SJSA1 (cell line): Measurements from ENCODE around the gene RNF150. TPM values are rescaled to one million over a fixed set of nuclear protein-coding genes. Genes with fewer than 3 reads are reported as not detected.
"Not testable (repeated sequence)": the region's sequence is repeated elsewhere in the genome, so short reads cannot be mapped to it uniquely, and the experiment has no call there.

Experiments
- DNase-seq, 2 experiments: peaks; one replicate each; pipeline ENCODE4 v3.0.0-alpha.2; 2015 to 2020; ENCODE audit warnings: low spot score in 2 of 2, low read depth in 1 of 2
- H3K27ac ChIP-seq: fragments of 250-450 bp; sonication (Bioruptor Pico); 2 replicates; pipeline ENCODE4 v1.5.1; 2020; ENCODE audit warnings: mild to moderate bottlenecking, moderate library complexity
- H3K27me3 ChIP-seq: fragments of 250-450 bp; sonication (Bioruptor Pico); replicated peaks from 2 replicates; pipeline ENCODE4 v1.5.1; 2020; ENCODE audit warnings: mild to moderate bottlenecking, moderate library complexity
- H3K36me3 ChIP-seq: fragments of 250-450 bp; sonication (Bioruptor Pico); 2 replicates; pipeline ENCODE4 v1.5.1; 2020; ENCODE audit warnings: mild to moderate bottlenecking
- H3K4me1 ChIP-seq: fragments of 250-450 bp; sonication (Bioruptor Pico); replicated peaks from 2 replicates; pipeline ENCODE4 v1.6.1; 2021; ENCODE audit warnings: mild to moderate bottlenecking
- H3K4me3 ChIP-seq: fragments of 250-450 bp; sonication (Bioruptor Pico); 2 replicates; pipeline ENCODE4 v1.5.1; 2020; ENCODE audit warnings: mild to moderate bottlenecking
- H3K9me3 ChIP-seq: fragments of 250-450 bp; sonication (Bioruptor Pico); replicated peaks from 2 replicates; pipeline ENCODE4 v1.5.1; 2020; ENCODE audit warnings: mild to moderate bottlenecking
- total RNA-seq: library from RNA; depleted of rRNA; stranded (reverse); fragments of >200 nt; shearing (Covaris generic); gene quantifications from 2 replicates; pipeline ENCODE4 v1.2.3, GENCODE V29; 2014; rRNA removed

RNF150 gene
- total RNA-seq, 1 experiment from 2014 or later: 6.7 TPM

DNA sequence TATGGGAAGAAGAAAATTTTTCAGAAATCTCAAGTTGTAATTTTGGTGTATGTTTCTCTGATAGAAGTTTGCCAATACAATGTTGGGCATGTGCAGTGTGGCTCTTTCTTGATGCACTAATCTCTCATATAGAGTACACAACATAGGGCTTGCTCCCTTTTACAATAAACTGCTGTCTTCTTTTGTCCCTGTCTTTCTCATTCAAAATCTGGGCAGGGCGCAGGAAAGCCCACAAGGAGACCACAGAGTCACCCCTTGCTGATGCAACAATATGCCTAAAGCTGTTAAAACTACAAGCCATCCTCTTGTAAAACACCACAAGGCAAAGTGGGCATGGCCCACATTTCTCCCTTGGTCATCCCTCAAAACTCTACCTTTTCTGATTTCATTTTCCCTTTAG, 313.7 kb downstream of the RNF150 start:
- no peaks in the 10 kb centered on the region for H3K9me3 ChIP-seq
- no peak overlapping the region for H3K27ac ChIP-seq
- H3K36me3 ChIP-seq: no peaks in the 10 kb centered on the region
- H3K4me1 ChIP-seq: no peaks in the 10 kb centered on the region
- H3K4me3 ChIP-seq: no peak overlapping the region
- no peak for DNase-seq
- no peaks in the 10 kb centered on the region for H3K27me3 ChIP-seq

DNA sequence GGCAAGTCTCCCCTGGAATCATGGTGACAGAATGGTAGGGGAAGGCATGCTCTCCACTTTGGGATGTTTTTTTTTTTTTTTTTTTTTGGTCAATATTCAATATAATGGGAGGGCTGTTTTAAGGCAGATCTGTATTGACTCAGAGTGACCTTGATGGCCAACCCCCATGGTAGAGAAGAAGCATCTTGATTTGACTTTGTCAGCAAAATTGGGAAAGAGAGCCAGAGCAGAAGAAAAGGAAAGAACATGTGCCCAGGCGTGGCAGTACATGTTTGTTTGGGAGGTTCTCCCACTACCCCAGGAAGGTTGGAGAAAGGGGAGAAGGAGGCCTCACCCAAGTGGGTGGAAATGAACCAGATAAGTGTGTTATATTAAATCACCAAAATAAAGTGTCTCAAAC, 314.8 kb downstream of the RNF150 start:
- Histone ChIP-seq H3K4me3 (no peak overlapping the region), H3K27me3 (no peaks in the 10 kb centered on the region), H3K9me3 (no peaks in the 10 kb centered on the region), H3K27ac (no peak overlapping the region), H3K36me3 (no peaks in the 10 kb centered on the region), H3K4me1 (no peaks in the 10 kb centered on the region)
- DNase-seq: no peak

DNA sequence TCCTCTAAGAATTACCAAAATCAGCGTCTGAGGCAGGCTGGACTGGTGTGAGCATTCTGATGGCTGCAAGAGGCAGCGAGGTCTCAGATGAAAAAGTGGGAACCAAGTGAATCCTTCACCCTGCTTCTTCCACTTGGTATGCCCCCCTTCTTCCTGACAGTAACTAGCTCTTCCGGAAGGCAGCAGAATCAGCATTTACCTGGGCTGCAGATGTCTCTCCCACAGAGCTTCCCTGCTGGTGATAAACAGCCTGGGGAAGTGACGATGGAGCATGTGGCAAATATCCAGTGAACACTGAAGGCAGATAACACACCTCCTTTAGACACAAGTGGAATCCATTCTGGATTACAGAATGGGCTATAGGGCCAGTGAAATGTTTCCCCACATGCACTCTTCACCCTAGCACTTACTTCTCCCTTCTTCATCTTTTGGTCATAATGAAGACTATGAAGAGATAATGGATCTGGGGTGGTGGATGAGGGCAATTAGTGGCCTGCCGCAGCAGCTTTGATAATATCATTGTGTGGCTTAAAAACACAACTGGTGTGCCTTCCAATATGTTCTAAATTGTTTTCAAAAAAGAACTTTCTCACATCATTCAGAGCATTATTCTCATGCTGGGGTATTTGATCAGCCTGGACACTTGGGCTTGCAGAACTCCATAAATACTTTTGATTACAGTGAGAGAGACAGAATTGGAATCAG, 316.3 kb downstream of the RNF150 start:
- Histone ChIP-seq H3K9me3 (no peaks in the 10 kb centered on the region), H3K27ac (no peak overlapping the region), H3K4me1 (no peaks in the 10 kb centered on the region), H3K4me3 (no peak overlapping the region), H3K36me3 (no peaks in the 10 kb centered on the region), H3K27me3 (no peaks in the 10 kb centered on the region)
- DNase-seq: no peak

DNA sequence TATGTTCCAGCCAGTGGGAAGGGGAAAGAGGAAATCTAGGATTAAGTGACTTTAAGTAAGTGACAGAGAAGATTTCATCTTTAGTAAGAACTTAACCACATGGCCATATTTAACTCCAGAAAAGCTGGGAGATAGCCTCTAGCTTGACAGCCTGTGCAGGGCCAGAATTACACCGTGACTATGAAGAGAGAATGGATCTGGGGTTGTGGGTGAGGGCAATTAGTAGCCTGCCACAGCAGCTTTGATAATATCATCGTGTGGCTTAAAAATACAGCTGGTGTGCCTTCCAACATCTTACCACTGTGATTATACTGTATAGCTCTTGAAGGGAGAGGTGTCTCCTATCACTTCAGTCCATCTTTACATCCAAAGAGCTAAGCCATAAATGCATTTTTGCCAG, 319.5 kb downstream of the RNF150 start:
- H3K27me3 ChIP-seq: no peaks in the 10 kb centered on the region
- H3K4me3 ChIP-seq: no peak overlapping the region
- no peak for DNase-seq
- H3K9me3 ChIP-seq: no peaks in the 10 kb centered on the region
- H3K4me1 ChIP-seq: no peaks in the 10 kb centered on the region
- H3K36me3 ChIP-seq: no peaks in the 10 kb centered on the region
- H3K27ac ChIP-seq: no peak overlapping the region

DNA sequence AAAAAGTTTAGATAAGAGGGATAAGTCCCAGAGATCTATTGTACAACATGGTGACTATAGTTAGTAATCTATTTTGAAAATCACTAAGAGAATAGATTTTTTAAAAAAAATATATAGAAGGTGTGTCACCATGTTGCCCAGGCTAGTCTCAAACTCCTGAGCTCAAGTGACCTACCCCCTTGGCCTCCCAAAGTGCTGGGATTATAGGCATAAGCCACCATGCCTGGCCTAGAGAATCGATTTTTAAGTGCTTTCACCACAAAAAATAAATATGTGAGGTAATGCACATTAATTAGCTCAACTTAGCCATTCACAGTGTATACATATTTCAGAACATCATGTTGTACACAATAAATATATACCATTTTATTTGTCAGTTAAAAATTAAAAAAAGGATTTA, 320.4 kb downstream of the RNF150 start:
- no peaks in the 10 kb centered on the region for H3K36me3 ChIP-seq

GRCh38 chr4:140811429-140811828, 321.8 kb downstream of the RNF150 start:
- no peak for DNase-seq
- no peaks in the 10 kb centered on the region; the same call in 1 of the 2 replicates for H3K4me1 ChIP-seq
- no peaks in the 10 kb centered on the region for H3K27me3 ChIP-seq
- H3K9me3 ChIP-seq: no peaks in the 10 kb centered on the region
- H3K4me3 ChIP-seq: no peak overlapping the region
- no peak overlapping the region for H3K27ac ChIP-seq
- H3K36me3 ChIP-seq: no peaks in the 10 kb centered on the region

More for the DNA sequence above, 320.4 kb downstream of the RNF150 start:
- Histone ChIP-seq H3K4me3 (no peak overlapping the region), H3K27ac (no peak overlapping the region), H3K4me1 (no peaks in the 10 kb centered on the region; the same call in 1 of the 2 replicates), H3K9me3 (no peaks in the 10 kb centered on the region), H3K27me3 (no peaks in the 10 kb centered on the region)
- no peak for DNase-seq

- not testable (repeated sequence) for H3K27me3 ChIP-seq, H3K27ac ChIP-seq, H3K4me3 ChIP-seq, H3K9me3 ChIP-seq, DNase-seq, H3K4me1 ChIP-seq, H3K36me3 ChIP-seq
Observed at GRCh38 chr4:140810591-140811169, 322.6 kb downstream of the RNF150 start.

Other genes starting within 250 kb of the RNF150 start
- gene ZNF330, start 87.4 kb upstream of the RNF150 start, total RNA-seq: 52.9 and 64.8 TPM in 2 replicates